ENCODE measurements around the gene DIP2C.
"Not testable (repeated sequence)": the region's sequence is repeated elsewhere in the genome, so short reads cannot be mapped to it uniquely, and the experiment has no call there.

The DIP2C gene

GRCh38 chr10:266974-267425, 422.5 kb downstream of the DIP2C start:
- DNase-seq (ENCODE audit: low spot score): no peak

GRCh38 chr10:265816-266588, 423.5 kb downstream of the DIP2C start:
- DNase-seq (ENCODE audit: low spot score): not testable (repeated sequence)

GRCh38 chr10:265074-265440, 424.4 kb downstream of the DIP2C start:
- not testable (repeated sequence) for DNase-seq (ENCODE audit: low spot score)

DNA sequence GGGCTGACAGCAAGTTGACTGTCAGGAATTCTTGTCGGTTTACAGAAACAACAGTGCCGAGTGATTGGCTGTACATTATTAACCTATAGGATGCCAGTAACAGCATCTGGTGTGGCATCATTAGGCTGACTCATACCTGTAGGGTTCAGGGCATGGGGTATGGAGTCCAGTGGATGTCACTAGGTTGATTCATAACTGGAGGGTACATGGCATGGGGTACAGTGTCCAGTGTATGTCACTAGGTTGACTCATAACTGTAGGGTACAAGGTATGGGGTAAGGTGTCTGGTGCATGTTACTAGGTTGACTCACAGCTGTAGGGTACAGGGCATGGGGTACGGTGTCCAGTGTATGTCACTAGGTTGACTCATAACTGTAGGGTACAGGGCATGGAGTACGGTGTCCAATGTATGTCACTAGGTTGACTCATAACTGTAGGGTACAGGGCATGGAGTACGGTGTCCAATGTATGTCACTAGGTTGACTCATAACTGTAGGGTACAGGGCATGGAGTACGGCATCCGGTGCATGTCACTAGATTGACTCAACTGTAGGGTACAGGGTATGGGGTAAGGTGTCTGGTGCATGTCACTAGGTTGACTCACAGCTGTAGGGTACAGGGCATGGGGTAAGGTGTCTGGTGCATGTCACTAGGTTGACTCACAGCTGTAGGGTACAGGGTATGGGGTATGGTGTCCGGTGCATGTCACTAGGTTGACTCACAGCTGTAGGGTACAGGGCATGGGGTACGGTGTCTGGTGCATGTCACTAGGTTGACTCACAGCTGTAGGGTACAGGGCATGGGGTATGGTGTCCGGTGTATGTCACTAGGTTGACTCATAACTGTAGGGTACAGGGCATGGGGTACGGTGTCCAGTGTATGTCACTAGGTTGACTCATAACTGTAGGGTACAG, 425.1 kb downstream of the DIP2C start:
- not testable (repeated sequence) for DNase-seq (ENCODE audit: low spot score)

- no peak for DNase-seq (ENCODE audit: low spot score)
Measured at GRCh38 chr10:260819-261429, 428.5 kb downstream of the DIP2C start.

GRCh38 chr10:251982-252582, 437.4 kb downstream of the DIP2C start:
- DNase-seq (ENCODE audit: low spot score): no peak

DNA sequence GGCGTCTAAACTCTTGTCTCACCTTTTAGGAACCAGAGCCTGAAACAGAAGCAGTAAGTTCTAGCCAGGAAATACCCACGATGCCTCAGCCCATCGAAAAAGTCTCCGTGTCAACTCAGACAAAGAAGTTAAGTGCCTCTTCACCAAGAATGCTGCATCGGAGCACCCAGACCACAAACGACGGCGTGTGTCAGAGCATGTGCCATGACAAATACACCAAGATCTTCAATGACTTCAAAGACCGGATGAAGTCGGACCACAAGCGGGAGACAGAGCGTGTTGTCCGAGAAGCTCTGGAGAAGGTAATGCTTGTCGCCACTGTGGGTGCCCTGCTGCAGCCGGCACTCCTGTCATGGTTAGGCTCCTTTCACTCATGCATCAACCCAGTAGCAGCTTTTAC, 441.2 kb downstream of the DIP2C start:
- no peak for DNase-seq (ENCODE audit: low spot score)

GRCh38 chr10:247480-247879, 442.0 kb downstream of the DIP2C start:
- DNase-seq (ENCODE audit: low spot score): no peak

DNA sequence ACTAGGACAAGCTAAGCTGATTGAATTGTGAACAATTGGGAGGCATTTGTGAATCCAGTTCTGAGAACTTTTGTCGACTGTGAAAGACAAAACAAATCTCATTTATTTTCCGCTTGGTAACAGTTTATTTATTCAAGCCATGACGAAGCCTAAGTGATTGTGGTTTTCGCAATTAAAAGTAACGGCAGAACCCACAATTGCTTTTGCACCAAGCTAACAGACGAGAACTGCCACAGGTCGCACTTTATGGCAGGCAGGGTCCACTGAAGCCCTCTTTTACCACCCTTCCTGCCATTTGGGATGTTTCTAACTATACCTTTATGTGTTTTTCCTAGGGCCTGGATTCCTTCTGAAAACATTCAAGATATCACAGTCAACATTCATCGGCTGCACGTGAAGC, 443.0 kb downstream of the DIP2C start:
- no peak for DNase-seq (ENCODE audit: low spot score)

- DNase-seq (ENCODE audit: low spot score): no peak
Measured at GRCh38 chr10:244227-244626, 445.2 kb downstream of the DIP2C start.

DNA sequence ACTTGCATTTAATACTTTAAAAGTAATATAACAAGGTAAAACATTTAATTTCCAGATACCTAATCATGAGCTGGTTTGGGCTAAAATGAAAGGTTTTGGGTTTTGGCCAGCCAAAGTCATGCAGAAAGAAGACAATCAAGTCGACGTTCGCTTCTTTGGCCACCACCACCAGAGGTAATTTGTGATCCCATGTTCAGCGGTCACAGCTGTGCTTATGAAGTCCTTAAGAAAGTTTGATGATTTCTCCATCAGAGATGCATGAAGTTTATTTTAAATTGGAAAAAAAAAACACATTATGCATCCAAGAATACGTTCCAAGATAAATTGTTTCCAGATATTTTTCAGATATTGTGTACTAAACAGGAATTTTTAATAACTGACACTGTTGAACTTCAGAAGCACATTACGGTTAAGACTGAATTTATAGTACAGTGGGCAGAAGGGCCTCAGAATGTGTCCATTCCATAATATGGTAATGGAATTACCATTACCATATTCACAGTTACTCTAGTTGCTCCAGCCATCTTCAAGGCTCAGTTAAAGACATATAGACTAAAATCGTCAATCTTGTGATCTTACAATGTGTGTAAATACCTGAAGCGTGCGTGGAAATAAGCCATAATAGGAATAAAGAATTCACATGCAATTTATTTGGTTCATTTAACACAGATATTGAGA, 447.4 kb downstream of the DIP2C start:
- DNase-seq (ENCODE audit: low spot score): no peak

- no peak for DNase-seq (ENCODE audit: low spot score)
Measured at GRCh38 chr10:241451-241850, 448.0 kb downstream of the DIP2C start.

- DNase-seq (ENCODE audit: low spot score): no peak
Measured at GRCh38 chr10:239109-239508, 450.4 kb downstream of the DIP2C start.

- no peak for DNase-seq (ENCODE audit: low spot score)
Measured at GRCh38 chr10:235915-236314, 453.6 kb downstream of the DIP2C start.

DNA sequence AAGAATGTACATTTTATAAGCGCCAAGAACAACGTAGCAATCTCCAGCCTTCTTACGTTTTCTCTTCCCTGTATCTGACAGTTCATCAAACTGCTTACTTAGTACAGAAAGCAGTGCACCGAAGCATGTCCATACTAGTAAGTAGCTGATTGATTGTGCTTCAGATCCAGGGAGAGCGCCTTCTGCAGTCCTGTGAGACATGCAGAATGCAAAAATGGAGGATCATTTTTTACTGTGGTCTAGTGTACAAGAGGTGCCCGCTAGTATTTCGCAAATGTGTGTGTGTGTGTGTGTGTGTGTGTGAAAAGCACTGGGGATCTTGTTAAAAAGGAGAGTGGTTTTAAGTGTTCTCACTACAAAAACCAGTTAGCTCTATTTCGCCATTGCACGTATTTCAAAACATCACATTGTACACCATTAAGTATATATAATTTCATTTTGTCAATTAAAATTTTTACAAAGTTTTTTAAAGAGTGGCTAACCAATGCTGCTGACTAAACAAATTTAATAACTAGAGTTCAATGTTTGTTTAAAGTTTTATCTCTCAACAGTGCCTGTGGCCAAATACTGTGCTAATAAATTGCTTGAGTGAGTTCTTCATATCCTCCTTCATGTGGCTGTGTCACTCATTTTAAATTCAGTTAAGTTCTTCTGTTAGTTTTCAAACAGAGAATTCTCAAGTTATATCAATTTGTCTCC, 454.6 kb downstream of the DIP2C start:
- DNase-seq (ENCODE audit: low spot score): no peak

DNA sequence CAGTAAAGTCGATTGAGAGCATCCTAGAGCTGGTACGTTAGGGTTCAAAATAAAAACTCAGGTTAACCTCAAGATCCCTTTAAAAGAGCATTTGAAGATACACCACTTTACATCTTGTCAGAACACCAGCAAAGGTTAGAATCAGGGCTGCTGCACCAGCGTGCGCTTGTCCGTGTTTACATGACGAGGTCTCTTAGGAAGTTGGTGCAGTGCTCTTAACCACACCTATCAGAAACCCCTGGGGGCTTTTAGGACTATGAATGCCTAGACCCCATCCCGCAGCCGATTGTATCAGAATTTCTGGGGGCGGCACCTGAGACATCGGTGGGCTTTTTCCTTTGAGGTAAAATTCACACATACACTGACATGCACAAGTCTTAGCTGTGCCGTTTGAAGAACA, 456.6 kb downstream of the DIP2C start:
- no peak for DNase-seq (ENCODE audit: low spot score)

DNA sequence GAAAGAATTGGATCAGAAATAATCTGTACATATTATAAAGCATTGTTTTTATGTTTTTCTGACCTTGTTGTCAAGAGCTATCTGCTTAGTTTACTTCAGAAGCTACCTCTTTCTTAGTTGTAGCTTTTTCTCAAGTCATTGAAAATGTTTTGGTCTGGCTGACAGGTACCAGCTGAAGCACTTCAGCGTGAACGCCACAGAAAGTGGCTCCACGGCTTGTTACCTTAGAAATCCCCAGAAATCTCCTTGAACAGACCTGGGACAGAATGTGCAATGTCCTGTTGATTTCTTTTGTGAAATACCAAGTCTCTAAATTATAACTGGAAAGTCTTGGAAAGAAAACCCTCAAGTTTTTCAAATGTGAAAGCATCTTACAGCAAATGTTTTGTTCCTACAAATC, 457.4 kb downstream of the DIP2C start:
- DNase-seq (ENCODE audit: low spot score): no peak

GRCh38 chr10:230758-231157, 458.7 kb downstream of the DIP2C start:
- no peak for DNase-seq (ENCODE audit: low spot score)

- no peak for DNase-seq (ENCODE audit: low spot score)
Measured at GRCh38 chr10:228366-228765, 461.1 kb downstream of the DIP2C start.

GRCh38 chr10:227014-227413, 462.5 kb downstream of the DIP2C start:
- DNase-seq (ENCODE audit: low spot score): no peak

- no peak for DNase-seq (ENCODE audit: low spot score)
Measured at GRCh38 chr10:226018-226417, 463.4 kb downstream of the DIP2C start.

All from CD4-positive, alpha-beta T cell treated with Interleukin-15 for 4 hours (primary cell).